HepG2 (cell line): ENCODE results near the gene ZBTB7C.

ENCODE experiments used
- CBX5 ChIP-seq: sonication (generic); formaldehyde crosslinking; IDR thresholded peaks from 2 replicates; pipeline ENCODE4 v1.4.0; 2020; ENCODE audit warnings: missing genetic modification reagents, borderline replicate concordance
- EHMT2 ChIP-seq: fragments of 200-600 bp; sonication (generic); IDR thresholded peaks from 2 replicates; pipeline ENCODE4 v1.7.0; 2017; ENCODE audit warnings: antibody characterized with exemption, low read depth, low read length, borderline replicate concordance
- JUN ChIP-seq: sonication (generic); formaldehyde crosslinking; IDR thresholded peaks from 2 replicates; pipeline ENCODE4 v1.4.0; 2020; ENCODE audit warnings: mild to moderate bottlenecking, missing genetic modification reagents
- SP2 ChIP-seq: sonication (generic); formaldehyde crosslinking; IDR thresholded peaks from 2 replicates; pipeline ENCODE4 v1.5.1; 2020; ENCODE audit warnings: mild to moderate bottlenecking, missing genetic modification reagents
- ZNF124 ChIP-seq: sonication (generic); formaldehyde crosslinking; IDR thresholded peaks from 2 replicates; pipeline ENCODE4 v1.4.0; 2020; ENCODE audit warnings: missing genetic modification reagents
- ZNF530 ChIP-seq: sonication (generic); formaldehyde crosslinking; IDR thresholded peaks from 2 replicates; pipeline ENCODE4 v1.5.0; 2020; ENCODE audit warnings: low read depth, mild to moderate bottlenecking, missing genetic modification reagents
- TF ChIP-seq, protein P1 (sequence below): sonication (generic); formaldehyde crosslinking; IDR thresholded peaks from 2 replicates; pipeline ENCODE4 v1.4.0; 2020; ENCODE audit warnings: mild to moderate bottlenecking, missing genetic modification reagents, borderline replicate concordance
- TF ChIP-seq, protein P2 (sequence below): sonication (generic); formaldehyde crosslinking; IDR thresholded peaks from 2 replicates; pipeline ENCODE4 v1.8.0; 2022; ENCODE audit warnings: missing genetic modification reagents, mild to moderate bottlenecking, moderate library complexity, borderline replicate concordance
- TF ChIP-seq, protein P3 (sequence below): sonication (generic); formaldehyde crosslinking; IDR thresholded peaks from 2 replicates; pipeline ENCODE4 v1.5.0; 2020; ENCODE audit warnings: mild to moderate bottlenecking, missing genetic modification reagents, moderate library complexity
- TF ChIP-seq, protein P4 (sequence below): sonication (generic); formaldehyde crosslinking; IDR thresholded peaks from 2 replicates; pipeline ENCODE4 v1.8.0; 2022; ENCODE audit warnings: mild to moderate bottlenecking, missing genetic modification reagents
- TF ChIP-seq, protein P5 (sequence below): sonication (generic); formaldehyde crosslinking; IDR thresholded peaks from 2 replicates; pipeline ENCODE4 v1.4.0; 2020; ENCODE audit warnings: missing genetic modification reagents

DNA sequence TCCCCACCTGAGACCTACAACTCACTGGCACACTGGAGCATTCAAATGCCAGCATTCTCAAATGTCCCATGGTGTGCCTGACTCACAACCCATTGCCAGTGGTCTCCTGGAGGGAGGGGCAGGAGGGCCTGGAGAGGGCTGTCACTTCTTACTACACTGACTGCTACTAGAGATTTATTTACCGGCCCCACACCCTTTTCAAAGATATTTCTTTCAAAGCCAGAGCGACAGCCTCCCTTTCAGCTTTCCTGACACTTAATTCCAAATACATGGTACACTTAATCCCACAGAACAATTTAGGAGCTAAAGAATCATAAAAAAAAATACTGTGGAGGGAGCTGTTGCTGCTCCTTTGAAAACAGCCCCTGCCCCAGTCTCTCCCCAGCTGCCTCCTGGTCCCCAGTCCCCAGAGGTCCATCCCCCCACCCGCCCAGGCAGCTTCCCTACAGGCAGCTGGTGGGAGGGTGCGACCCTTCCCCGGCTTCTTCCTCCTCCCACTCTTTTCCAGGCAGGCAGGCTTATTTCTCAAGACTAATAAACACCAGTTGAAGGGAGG lies 349.6 kb downstream of the ZBTB7C start:
- TF ChIP-seq, protein P1, sequence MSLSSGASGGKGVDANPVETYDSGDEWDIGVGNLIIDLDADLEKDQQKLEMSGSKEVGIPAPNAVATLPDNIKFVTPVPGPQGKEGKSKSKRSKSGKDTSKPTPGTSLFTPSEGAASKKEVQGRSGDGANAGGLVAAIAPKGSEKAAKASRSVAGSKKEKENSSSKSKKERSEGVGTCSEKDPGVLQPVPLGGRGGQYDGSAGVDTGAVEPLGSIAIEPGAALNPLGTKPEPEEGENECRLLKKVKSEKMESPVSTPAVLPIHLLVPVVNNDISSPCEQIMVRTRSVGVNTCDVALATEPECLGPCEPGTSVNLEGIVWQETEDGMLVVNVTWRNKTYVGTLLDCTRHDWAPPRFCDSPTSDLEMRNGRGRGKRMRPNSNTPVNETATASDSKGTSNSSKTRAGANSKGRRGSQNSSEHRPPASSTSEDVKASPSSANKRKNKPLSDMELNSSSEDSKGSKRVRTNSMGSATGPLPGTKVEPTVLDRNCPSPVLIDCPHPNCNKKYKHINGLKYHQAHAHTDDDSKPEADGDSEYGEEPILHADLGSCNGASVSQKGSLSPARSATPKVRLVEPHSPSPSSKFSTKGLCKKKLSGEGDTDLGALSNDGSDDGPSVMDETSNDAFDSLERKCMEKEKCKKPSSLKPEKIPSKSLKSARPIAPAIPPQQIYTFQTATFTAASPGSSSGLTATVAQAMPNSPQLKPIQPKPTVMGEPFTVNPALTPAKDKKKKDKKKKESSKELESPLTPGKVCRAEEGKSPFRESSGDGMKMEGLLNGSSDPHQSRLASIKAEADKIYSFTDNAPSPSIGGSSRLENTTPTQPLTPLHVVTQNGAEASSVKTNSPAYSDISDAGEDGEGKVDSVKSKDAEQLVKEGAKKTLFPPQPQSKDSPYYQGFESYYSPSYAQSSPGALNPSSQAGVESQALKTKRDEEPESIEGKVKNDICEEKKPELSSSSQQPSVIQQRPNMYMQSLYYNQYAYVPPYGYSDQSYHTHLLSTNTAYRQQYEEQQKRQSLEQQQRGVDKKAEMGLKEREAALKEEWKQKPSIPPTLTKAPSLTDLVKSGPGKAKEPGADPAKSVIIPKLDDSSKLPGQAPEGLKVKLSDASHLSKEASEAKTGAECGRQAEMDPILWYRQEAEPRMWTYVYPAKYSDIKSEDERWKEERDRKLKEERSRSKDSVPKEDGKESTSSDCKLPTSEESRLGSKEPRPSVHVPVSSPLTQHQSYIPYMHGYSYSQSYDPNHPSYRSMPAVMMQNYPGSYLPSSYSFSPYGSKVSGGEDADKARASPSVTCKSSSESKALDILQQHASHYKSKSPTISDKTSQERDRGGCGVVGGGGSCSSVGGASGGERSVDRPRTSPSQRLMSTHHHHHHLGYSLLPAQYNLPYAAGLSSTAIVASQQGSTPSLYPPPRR (CRISPR knock-in tag) = no peak
- no peak for TF ChIP-seq EHMT2
- no peak for TF ChIP-seq JUN (CRISPR knock-in tag)
- TF ChIP-seq ZNF530 (CRISPR knock-in tag) = no peak
- TF ChIP-seq ZNF124 (CRISPR knock-in tag) = no peak
- TF ChIP-seq, protein P2, sequence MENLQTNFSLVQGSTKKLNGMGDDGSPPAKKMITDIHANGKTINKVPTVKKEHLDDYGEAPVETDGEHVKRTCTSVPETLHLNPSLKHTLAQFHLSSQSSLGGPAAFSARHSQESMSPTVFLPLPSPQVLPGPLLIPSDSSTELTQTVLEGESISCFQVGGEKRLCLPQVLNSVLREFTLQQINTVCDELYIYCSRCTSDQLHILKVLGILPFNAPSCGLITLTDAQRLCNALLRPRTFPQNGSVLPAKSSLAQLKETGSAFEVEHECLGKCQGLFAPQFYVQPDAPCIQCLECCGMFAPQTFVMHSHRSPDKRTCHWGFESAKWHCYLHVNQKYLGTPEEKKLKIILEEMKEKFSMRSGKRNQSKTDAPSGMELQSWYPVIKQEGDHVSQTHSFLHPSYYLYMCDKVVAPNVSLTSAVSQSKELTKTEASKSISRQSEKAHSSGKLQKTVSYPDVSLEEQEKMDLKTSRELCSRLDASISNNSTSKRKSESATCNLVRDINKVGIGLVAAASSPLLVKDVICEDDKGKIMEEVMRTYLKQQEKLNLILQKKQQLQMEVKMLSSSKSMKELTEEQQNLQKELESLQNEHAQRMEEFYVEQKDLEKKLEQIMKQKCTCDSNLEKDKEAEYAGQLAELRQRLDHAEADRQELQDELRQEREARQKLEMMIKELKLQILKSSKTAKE (CRISPR knock-in tag) = no peak
- TF ChIP-seq, protein P3, sequence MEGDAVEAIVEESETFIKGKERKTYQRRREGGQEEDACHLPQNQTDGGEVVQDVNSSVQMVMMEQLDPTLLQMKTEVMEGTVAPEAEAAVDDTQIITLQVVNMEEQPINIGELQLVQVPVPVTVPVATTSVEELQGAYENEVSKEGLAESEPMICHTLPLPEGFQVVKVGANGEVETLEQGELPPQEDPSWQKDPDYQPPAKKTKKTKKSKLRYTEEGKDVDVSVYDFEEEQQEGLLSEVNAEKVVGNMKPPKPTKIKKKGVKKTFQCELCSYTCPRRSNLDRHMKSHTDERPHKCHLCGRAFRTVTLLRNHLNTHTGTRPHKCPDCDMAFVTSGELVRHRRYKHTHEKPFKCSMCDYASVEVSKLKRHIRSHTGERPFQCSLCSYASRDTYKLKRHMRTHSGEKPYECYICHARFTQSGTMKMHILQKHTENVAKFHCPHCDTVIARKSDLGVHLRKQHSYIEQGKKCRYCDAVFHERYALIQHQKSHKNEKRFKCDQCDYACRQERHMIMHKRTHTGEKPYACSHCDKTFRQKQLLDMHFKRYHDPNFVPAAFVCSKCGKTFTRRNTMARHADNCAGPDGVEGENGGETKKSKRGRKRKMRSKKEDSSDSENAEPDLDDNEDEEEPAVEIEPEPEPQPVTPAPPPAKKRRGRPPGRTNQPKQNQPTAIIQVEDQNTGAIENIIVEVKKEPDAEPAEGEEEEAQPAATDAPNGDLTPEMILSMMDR (CRISPR knock-in tag) = no peak
- TF ChIP-seq SP2 (CRISPR knock-in tag) = no peak
- TF ChIP-seq CBX5 (CRISPR knock-in tag) = no peak
- TF ChIP-seq, protein P4, sequence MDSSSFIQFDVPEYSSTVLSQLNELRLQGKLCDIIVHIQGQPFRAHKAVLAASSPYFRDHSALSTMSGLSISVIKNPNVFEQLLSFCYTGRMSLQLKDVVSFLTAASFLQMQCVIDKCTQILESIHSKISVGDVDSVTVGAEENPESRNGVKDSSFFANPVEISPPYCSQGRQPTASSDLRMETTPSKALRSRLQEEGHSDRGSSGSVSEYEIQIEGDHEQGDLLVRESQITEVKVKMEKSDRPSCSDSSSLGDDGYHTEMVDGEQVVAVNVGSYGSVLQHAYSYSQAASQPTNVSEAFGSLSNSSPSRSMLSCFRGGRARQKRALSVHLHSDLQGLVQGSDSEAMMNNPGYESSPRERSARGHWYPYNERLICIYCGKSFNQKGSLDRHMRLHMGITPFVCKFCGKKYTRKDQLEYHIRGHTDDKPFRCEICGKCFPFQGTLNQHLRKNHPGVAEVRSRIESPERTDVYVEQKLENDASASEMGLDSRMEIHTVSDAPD (CRISPR knock-in tag) = no peak
- TF ChIP-seq, protein P5, sequence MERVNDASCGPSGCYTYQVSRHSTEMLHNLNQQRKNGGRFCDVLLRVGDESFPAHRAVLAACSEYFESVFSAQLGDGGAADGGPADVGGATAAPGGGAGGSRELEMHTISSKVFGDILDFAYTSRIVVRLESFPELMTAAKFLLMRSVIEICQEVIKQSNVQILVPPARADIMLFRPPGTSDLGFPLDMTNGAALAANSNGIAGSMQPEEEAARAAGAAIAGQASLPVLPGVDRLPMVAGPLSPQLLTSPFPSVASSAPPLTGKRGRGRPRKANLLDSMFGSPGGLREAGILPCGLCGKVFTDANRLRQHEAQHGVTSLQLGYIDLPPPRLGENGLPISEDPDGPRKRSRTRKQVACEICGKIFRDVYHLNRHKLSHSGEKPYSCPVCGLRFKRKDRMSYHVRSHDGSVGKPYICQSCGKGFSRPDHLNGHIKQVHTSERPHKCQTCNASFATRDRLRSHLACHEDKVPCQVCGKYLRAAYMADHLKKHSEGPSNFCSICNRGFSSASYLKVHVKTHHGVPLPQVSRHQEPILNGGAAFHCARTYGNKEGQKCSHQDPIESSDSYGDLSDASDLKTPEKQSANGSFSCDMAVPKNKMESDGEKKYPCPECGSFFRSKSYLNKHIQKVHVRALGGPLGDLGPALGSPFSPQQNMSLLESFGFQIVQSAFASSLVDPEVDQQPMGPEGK = no peak
